GM20000 (cell line): ENCODE measurements around the gene FHIT.
A peak's percentile ranks its signal among the peaks of the same experiment; 100 is the strongest.

Experiments used
- DNase-seq: peaks from one replicate; pipeline ENCODE4 v3.0.0; 2012; ENCODE audit warnings: low spot score
- TF ChIP-seq, protein P1 (sequence below): IDR thresholded peaks from 2 replicates; pipeline ENCODE4 v1.5.1; 2012; ENCODE audit warnings: mild to moderate bottlenecking, control low read depth; ENCODE audit errors: extremely low read depth, missing control alignments

The FHIT gene

DNA sequence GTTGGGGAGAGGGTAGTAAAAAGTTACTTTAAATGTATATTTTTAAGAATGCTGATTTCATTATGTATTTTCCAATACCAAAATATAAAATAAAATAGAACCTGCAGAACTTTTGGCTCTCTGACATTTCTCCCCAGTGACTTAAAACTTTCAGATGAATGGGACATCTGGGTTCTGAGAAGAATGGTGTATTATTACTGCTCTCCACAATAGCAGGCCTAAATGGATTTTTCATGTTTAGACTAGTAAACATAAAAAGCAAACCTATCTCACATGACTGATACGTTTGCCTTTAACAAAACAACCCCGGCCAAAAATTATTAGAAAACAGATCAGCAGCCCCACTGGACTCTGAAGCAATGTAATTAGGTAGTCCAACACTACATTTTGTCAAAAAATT, 73.8 kb downstream of the FHIT start:
- TF ChIP-seq, protein P1, sequence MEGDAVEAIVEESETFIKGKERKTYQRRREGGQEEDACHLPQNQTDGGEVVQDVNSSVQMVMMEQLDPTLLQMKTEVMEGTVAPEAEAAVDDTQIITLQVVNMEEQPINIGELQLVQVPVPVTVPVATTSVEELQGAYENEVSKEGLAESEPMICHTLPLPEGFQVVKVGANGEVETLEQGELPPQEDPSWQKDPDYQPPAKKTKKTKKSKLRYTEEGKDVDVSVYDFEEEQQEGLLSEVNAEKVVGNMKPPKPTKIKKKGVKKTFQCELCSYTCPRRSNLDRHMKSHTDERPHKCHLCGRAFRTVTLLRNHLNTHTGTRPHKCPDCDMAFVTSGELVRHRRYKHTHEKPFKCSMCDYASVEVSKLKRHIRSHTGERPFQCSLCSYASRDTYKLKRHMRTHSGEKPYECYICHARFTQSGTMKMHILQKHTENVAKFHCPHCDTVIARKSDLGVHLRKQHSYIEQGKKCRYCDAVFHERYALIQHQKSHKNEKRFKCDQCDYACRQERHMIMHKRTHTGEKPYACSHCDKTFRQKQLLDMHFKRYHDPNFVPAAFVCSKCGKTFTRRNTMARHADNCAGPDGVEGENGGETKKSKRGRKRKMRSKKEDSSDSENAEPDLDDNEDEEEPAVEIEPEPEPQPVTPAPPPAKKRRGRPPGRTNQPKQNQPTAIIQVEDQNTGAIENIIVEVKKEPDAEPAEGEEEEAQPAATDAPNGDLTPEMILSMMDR: no peak
- DNase-seq: no peak

DNA sequence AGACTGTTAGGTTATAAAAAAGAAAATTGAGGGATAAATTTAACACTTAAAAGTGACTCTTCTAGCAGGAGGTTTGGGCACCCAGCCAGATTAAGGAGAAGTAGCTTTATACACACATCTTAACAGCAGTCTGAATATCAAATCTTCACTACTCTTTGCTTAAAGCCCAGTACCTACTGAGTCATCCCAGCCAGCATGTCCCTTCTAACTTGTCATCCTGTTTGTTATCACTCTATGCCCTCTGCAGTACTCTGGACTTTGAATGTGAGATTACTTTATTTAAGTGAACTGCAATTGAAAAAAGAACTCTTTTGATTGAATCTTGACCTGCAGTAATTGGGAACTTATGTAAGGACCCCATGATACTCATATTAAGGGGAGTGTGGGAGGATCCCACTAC, 77.6 kb downstream of the FHIT start:
- TF ChIP-seq, protein P1: no peak
- no peak for DNase-seq

DNA sequence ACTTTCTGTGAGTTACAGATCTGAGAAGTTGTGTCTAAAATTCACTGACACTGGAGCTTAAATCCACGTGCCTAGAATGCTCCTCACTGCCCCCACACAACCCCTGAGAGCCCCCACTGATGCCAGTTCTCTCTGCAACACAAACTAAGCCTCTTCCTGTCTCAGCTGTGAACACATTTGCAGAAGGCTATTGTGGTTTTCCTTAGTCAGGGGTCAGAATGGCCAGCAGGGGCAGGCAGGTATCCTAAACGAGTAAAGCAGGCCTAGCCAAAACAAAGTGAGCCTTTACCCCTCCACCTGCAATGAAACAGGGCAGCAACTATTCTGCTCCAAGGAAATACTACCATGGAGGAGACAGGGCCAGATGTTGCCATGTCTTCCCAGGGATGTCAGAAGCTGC, 78.6 kb downstream of the FHIT start:
- peak; percentile 21 for DNase-seq
- TF ChIP-seq, protein P1: peak; percentile 32

DNA sequence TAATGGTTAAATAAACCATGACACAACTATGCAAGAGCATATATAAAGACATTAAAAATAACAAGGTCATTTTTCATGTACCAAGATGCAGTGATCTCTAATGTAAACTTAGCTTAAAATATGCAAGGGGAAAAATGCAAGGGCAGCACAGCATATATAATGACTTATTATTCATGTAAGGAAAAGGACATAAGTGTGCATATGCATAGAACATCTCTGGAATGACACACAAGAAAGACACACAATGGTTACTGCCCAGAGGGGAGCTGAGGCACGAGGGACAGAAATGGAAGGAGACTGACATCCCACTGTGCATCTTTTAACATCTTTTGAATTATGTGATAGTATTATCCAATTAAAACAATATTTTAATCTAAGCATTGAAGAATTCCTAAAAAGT, 79.0 kb downstream of the FHIT start:
- TF ChIP-seq, protein P1: no peak
- DNase-seq: no peak

DNA sequence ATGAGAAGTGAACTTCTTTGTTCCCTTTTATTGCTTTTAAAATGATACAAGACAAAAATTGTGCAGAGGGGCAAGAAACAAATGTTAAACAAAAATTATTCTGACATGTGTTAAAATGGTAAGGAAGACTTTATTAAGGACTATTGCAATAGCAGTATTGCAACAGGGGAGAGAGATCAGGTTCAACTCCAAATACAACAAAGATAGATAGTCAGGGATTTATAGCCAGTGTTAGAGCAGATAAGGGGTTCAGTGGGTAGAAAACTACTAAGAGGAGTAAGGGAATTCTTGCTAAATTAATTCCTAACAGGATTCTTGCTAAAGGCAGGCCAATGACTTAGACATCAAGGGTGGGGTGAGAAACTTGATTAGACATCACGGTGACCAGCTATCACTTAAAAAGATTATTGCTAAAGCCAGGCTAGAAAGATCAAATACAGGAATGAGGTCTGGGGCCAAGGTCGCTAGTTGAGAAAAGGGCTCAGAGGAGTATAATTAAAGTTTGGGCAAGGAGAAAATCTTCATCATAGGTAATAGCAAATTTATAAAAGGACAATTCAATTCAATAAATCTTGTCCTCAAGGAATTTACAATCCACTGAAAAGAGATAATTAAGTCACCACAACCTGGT, 81.5 kb downstream of the FHIT start:
- no peak for DNase-seq
- TF ChIP-seq, protein P1: no peak

DNA sequence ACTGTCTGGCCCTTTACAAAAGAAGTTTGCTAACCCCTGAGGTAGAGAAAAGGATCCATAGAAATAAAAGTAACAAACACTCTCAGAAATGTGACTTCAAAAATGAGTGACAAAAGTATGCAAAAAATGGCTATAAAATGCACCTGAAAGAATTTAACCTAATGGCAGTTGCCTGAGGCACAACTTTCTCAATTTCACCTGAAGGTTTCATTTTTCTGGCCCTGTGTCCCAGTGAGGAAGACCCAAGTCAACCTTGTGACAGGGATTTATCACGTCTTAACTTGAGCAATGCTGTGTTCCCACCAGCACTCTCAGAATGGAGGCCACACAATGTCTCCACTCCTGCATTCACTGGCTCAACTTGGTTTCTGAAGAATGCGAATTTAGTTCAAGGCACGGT, 83.0 kb downstream of the FHIT start:
- no peak for DNase-seq
- TF ChIP-seq, protein P1: no peak

DNA sequence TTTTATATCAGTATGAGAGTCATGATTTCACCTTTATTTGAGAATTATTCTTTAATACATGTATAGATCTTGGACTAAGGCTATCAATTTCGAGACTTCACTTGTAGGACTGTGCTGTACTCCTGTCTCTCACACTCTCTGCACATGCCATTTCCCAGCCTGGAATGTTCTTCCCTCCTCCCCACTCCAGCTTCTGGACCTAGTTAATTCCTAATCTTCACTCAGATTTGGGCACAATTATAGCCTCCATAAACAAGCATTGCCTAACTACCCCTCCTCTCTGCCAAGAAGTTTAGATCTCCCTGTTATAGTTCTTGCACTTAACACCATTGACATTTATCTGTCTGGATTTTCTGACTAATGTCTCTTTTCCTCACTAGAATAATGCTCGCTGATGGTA, 88.3 kb downstream of the FHIT start:
- TF ChIP-seq, protein P1: no peak
- no peak for DNase-seq
